Erythroblast (primary cell): ENCODE results near the gene APOBEC4.
"Not testable (repeated sequence)": the region's sequence is repeated elsewhere in the genome, so short reads cannot be mapped to it uniquely, and the experiment has no call there.

ENCODE experiments used
- DNase-seq, 2 experiments: peaks; one replicate each; lab custom pipeline; 2025; lab: John Stamatoyannopoulos, UW
- GATA1 ChIP-seq: IDR thresholded peaks from 2 replicates; pipeline ENCODE4 v1.6.1; 2011; ENCODE audit warnings: low read depth, mild to moderate bottlenecking, control low read depth, low read length, moderate library complexity
- POLR2A ChIP-seq: IDR thresholded peaks from 2 replicates; pipeline ENCODE4 v1.6.1; 2011; ENCODE audit warnings: mild to moderate bottlenecking, low read length

APOBEC4 gene

GRCh38 chr1:183634429-183635065 lies 18.6 kb downstream of the APOBEC4 start:
- TF ChIP-seq GATA1 (no peak), POLR2A (no peak)
- no peak for DNase-seq

GRCh38 chr1:183633676-183634343 lies 19.3 kb downstream of the APOBEC4 start:
- peak; percentile 56 to 57 for DNase-seq
- TF ChIP-seq POLR2A (no peak), GATA1 (no peak)

GRCh38 chr1:183632964-183633363 lies 20.2 kb downstream of the APOBEC4 start:
- no peak for TF ChIP-seq POLR2A
- no peak for TF ChIP-seq GATA1
- peak in 1 of 2 experiments; percentile 11 for DNase-seq

- TF ChIP-seq POLR2A (no peak), GATA1 (no peak)
- DNase-seq: no peak
These were observed 21.0 kb downstream of the APOBEC4 start for GRCh38 chr1:183632114-183632513.

GRCh38 chr1:183630748-183631147 lies 22.4 kb downstream of the APOBEC4 start:
- TF ChIP-seq GATA1 (no peak), POLR2A (no peak)
- no peak for DNase-seq

- TF ChIP-seq POLR2A (no peak), GATA1 (no peak)
- no peak for DNase-seq
These were observed 24.6 kb downstream of the APOBEC4 start for GRCh38 chr1:183628537-183628936.

GRCh38 chr1:183626236-183626635 lies 26.9 kb downstream of the APOBEC4 start:
- DNase-seq: not testable (repeated sequence)

GRCh38 chr1:183622884-183623785 lies 30.0 kb downstream of the APOBEC4 start:
- TF ChIP-seq POLR2A (no peak), GATA1 (no peak)
- DNase-seq: peak; percentile 70 to 81

GRCh38 chr1:183622013-183622412 lies 31.1 kb downstream of the APOBEC4 start:
- DNase-seq: no peak
- TF ChIP-seq POLR2A (no peak), GATA1 (no peak)

- TF ChIP-seq POLR2A: no peak
- no peak for TF ChIP-seq GATA1
- no peak for DNase-seq
These were observed 32.8 kb downstream of the APOBEC4 start for GRCh38 chr1:183620311-183620710.

GRCh38 chr1:183619781-183620180 lies 33.3 kb downstream of the APOBEC4 start:
- no peak for TF ChIP-seq POLR2A
- TF ChIP-seq GATA1: no peak
- no peak for DNase-seq

GRCh38 chr1:183618202-183618601 lies 34.9 kb downstream of the APOBEC4 start:
- not testable (repeated sequence) for DNase-seq

GRCh38 chr1:183612975-183613374 lies 40.1 kb downstream of the APOBEC4 start:
- DNase-seq: not testable (repeated sequence)

GRCh38 chr1:183612407-183612806 lies 40.7 kb downstream of the APOBEC4 start:
- no peak for DNase-seq
- no peak for TF ChIP-seq GATA1
- no peak for TF ChIP-seq POLR2A
